Caco-2 (cell line): Measurements from ENCODE around the gene NAT9. TPM values are rescaled to one million over a fixed set of nuclear protein-coding genes. Genes with fewer than 3 reads are reported as not detected.

Experiments
- BruUV-seq: library from RNA; stranded (reverse); fragments of 400-500 nt; replicated peaks from 2 replicates; lab custom pipeline; 2021; lab: Mats Ljungman, UMichigan
- CTCF ChIA-PET: fragments of 300-600 bp; sonication (Branson Sonifier 250); formaldehyde crosslinking; loops from one replicate; lab custom pipeline; 2022; ENCODE audit warnings: antibody characterized with exemption; lab: Charles Lee
- POLR2A ChIA-PET: fragments of 300-600 bp; sonication (Branson Sonifier 250); formaldehyde crosslinking; loops from one replicate; lab custom pipeline; 2022; ENCODE audit warnings: antibody characterized with exemption; lab: Charles Lee
- DNase-seq, 2 experiments: peaks; one replicate each; pipeline versions ENCODE4 v3.0.0 to v3.0.0-alpha.2; 2020 to 2022
- H3K27me3 ChIP-seq: replicated peaks from 2 replicates; pipeline ENCODE4 v1.6.0; 2011; ENCODE audit warnings: low read length; ENCODE audit not compliant: control insufficient read depth, insufficient read depth
- H3K36me3 ChIP-seq: 2 replicates; pipeline ENCODE4 v1.5.1; 2011; ENCODE audit warnings: low read length; ENCODE audit not compliant: control insufficient read depth, insufficient read depth
- H3K4me1 ChIP-seq: fragments of 250-450 bp; sonication (Bioruptor Pico); 2 replicates; pipeline ENCODE4 v1.5.1; 2020; ENCODE audit warnings: mild to moderate bottlenecking
- H3K4me3 ChIP-seq: 2 replicates; pipeline ENCODE4 v1.5.1; 2011; ENCODE audit warnings: low read depth, mild to moderate bottlenecking, control low read depth, low read length
- H3K9me3 ChIP-seq: fragments of 250-450 bp; sonication (Bioruptor Pico); 2 replicates; pipeline ENCODE4 v1.5.1; 2020; ENCODE audit warnings: mild to moderate bottlenecking, moderate library complexity
- H3K27ac Mint-ChIP-seq: one replicate; pipeline ENCODE4 v1.8.0; 2022; ENCODE audit warnings: mixed read lengths; ENCODE audit not compliant: unreplicated experiment
- H3K27me3 Mint-ChIP-seq: one replicate; pipeline ENCODE4 v1.8.0; 2022; ENCODE audit warnings: mixed read lengths; ENCODE audit not compliant: insufficient read depth, unreplicated experiment
- H3K36me3 Mint-ChIP-seq: one replicate; pipeline ENCODE4 v1.8.0; 2022; ENCODE audit warnings: mild to moderate bottlenecking, mixed read lengths; ENCODE audit not compliant: insufficient read depth, unreplicated experiment
- H3K4me1 Mint-ChIP-seq: one replicate; pipeline ENCODE4 v1.8.0; 2022; ENCODE audit warnings: low read depth, mixed read lengths; ENCODE audit not compliant: unreplicated experiment
- H3K4me3 Mint-ChIP-seq: one replicate; pipeline ENCODE4 v1.8.0; 2022; ENCODE audit warnings: mild to moderate bottlenecking, moderate library complexity, mixed read lengths; ENCODE audit not compliant: unreplicated experiment
- H3K9me3 Mint-ChIP-seq: one replicate; pipeline ENCODE4 v1.8.0; 2022; ENCODE audit warnings: mixed read lengths; ENCODE audit not compliant: unreplicated experiment
- CTCF ChIP-seq, 2 experiments: fragments of 200-600 bp in 1 of 2; IDR thresholded peaks; 1 replicate in 1 of 2; 2 replicates in 1 of 2; pipeline versions ENCODE4 v1.5.1 to v1.8.0; 2011 to 2022; ENCODE audit warnings: antibody characterized with exemption in 1 of 2, control low read depth in 1 of 2, inconsistent platforms in 1 of 2, low read depth in 1 of 2, low read length in 1 of 2, mild to moderate bottlenecking in 1 of 2, moderate library complexity in 1 of 2; ENCODE audit not compliant: insufficient read depth in 1 of 2, severe bottlenecking in 1 of 2, unreplicated experiment in 1 of 2
- intact Hi-C: fragments of 100-400 bp; cut with micrococcal nuclease; formaldehyde crosslinking; loops from one replicate; pipeline ENCODE4 v1.10.0; 2022; ENCODE audit not compliant: unreplicated experiment
- total RNA-seq: library from RNA; stranded (reverse); gene quantifications from 2 replicates; pipeline ENCODE4 v1.2.3, GENCODE V29; 2022

The NAT9 gene
- total RNA-seq, 1 experiment from 2014 or later: 84.5 TPM

GRCh38 chr17:74770498-74771318 is 5.4 kb downstream of the NAT9 start:
- Mint-ChIP-seq H3K27me3 (no peaks in the 10 kb centered on the region), H3K4me1 (peaks cover 51% of the 10 kb centered on the region), H3K9me3 (no peaks in the 10 kb centered on the region), H3K4me3 (peak overlapping the region; percentile 24), H3K27ac (peak overlapping the region; percentile 83), H3K36me3 (peaks cover 94% of the 10 kb centered on the region)
- ChIA-PET CTCF (interaction anchor here (0.7 to 4.4 kb wide), 10 partner anchors 11 to 113 kb away, joined by 3 to 76 read pairs (median 8); partner anchors contain the start of genes FDXR and RAB37), POLR2A (interaction anchor here (0.6 to 2.0 kb wide), 5 partner anchors 11 to 82 kb away, joined by 3 to 5 read pairs (median 4); partner anchors contain the start of gene RAB37)
- peaks cover 51% of the 10 kb centered on the region for H3K4me1 ChIP-seq
- H3K36me3 ChIP-seq: peaks cover 18% of the 10 kb centered on the region
- H3K9me3 ChIP-seq: no peaks in the 10 kb centered on the region
- BruUV-seq: no TSS peak
- intact Hi-C loops: loop anchor here (1.0 kb wide), 3 partner anchors 22 to 113 kb away; partner anchors contain the start of gene NHERF1
- DNase-seq: peak; percentile 84 to 89
- peak; percentile 86 to 97 for TF ChIP-seq CTCF (IDR thresholded peaks at IDR 0.05; ENCODE audit: insufficient read depth in 1 of 2, low read depth in 1 of 2, low read length in 1 of 2, severe bottlenecking in 1 of 2, unreplicated experiment in 1 of 2)
- H3K27me3 ChIP-seq: no peaks in the 10 kb centered on the region
- no peak overlapping the region for H3K4me3 ChIP-seq

- H3K4me1 Mint-ChIP-seq: peaks cover 51% of the 10 kb centered on the region
- Histone ChIP-seq H3K36me3 (peaks cover 18% of the 10 kb centered on the region), H3K4me3 (no peak overlapping the region), H3K27me3 (no peaks in the 10 kb centered on the region), H3K9me3 (no peaks in the 10 kb centered on the region), H3K4me1 (peaks cover 58% of the 10 kb centered on the region)
- DNase-seq: peak; percentile 36 to 67
- peak overlapping the region; percentile 83 for H3K27ac Mint-ChIP-seq
- BruUV-seq: no TSS peak
- peak overlapping the region; percentile 24 for H3K4me3 Mint-ChIP-seq
- ChIA-PET POLR2A (interaction anchor here (1.0 to 2.0 kb wide), 3 partner anchors 21 to 33 kb away, joined by 4 to 5 read pairs (median 4); partner anchors contain the start of gene RAB37), CTCF (interaction anchor here (1.1 to 4.4 kb wide), 7 partner anchors 10 to 112 kb away, joined by 4 to 76 read pairs (median 25); partner anchors contain the start of gene RAB37)
- H3K36me3 Mint-ChIP-seq: peaks cover 89% of the 10 kb centered on the region
- TF ChIP-seq CTCF (IDR thresholded peaks at IDR 0.05; ENCODE audit: insufficient read depth in 1 of 2, low read depth in 1 of 2, low read length in 1 of 2, severe bottlenecking in 1 of 2, unreplicated experiment in 1 of 2): peak in 1 of 2 experiments; percentile 2
- H3K27me3 Mint-ChIP-seq: no peaks in the 10 kb centered on the region
- intact Hi-C loops: loop anchor here (1.0 kb wide), 3 partner anchors 22 to 113 kb away; partner anchors contain the start of gene NHERF1
- no peaks in the 10 kb centered on the region for H3K9me3 Mint-ChIP-seq
Observed at GRCh38 chr17:74769856-74770497, 6.2 kb downstream of the NAT9 start.
